B cell (primary cell): ENCODE results near the gene FZD10. TPM values are rescaled to one million over a fixed set of nuclear protein-coding genes. Genes with fewer than 3 reads are reported as not detected.

Experiments used
- ATAC-seq: fragments of 200-7000 bp; cut with Tn5 transposase; one replicate; pipeline ENCODE4 v1.10.0; 2021; ENCODE audit warnings: low read depth, mild to moderate bottlenecking, moderate number of reproducible peaks, moderate library complexity
- CTCF ChIA-PET: fragments of 350-600 bp; sonication (Branson Sonifier 250); formaldehyde crosslinking; loops from one replicate; lab custom pipeline; 2021; ENCODE audit warnings: antibody characterized with exemption, inconsistent platforms; lab: Charles Lee
- POLR2A ChIA-PET: fragments of 350-600 bp; sonication (Branson Sonifier 250); formaldehyde crosslinking; loops from one replicate; lab custom pipeline; 2021; ENCODE audit warnings: antibody characterized with exemption; lab: Charles Lee
- DNase-seq: peaks from one replicate; pipeline ENCODE4 v3.0.0; 2013
- H2AFZ ChIP-seq: 2 replicates; pipeline ENCODE4 v1.6.1; 2012; ENCODE audit warnings: mild to moderate bottlenecking, low read depth, low read length; ENCODE audit not compliant: insufficient read depth, poor library complexity, severe bottlenecking
- H3K27ac ChIP-seq, 2 donors: 1 replicate in 1 of 2; 2 replicates in 1 of 2; pipeline ENCODE4 v1.5.1; 2012 to 2013; ENCODE audit warnings: low read length in 2 of 2, mild to moderate bottlenecking in 2 of 2, moderate library complexity in 1 of 2
- H3K27me3 ChIP-seq, 4 experiments: fragments of 200-600 bp in 1 of 4; sonication (generic) in 1 of 4; replicated peaks in 1 of 4; 1 replicate in 2 of 4; 2 replicates in 2 of 4; pipeline versions ENCODE4 v1.6.1 to v1.7.0; 2013 to 2016; ENCODE audit warnings: low read length in 3 of 4, mild to moderate bottlenecking in 2 of 4, mixed read lengths in 1 of 4, moderate library complexity in 1 of 4; ENCODE audit not compliant: insufficient read depth in 4 of 4, control insufficient read depth in 3 of 4; ENCODE audit errors: control extremely low read depth in 1 of 4
- H3K36me3 ChIP-seq, 2 experiments: replicated peaks in 1 of 2; 1 replicate in 1 of 2; 2 replicates in 1 of 2; pipeline versions ENCODE4 v1.6.1 to v1.7.1; 2013; ENCODE audit warnings: low read length in 1 of 2; ENCODE audit not compliant: insufficient read depth in 2 of 2, control insufficient read depth in 1 of 2; ENCODE audit errors: control extremely low read depth in 1 of 2, extremely low read depth in 1 of 2
- H3K4me1 ChIP-seq, 2 donors: fragments of 200-600 bp in 1 of 2; sonication (generic) in 1 of 2; 1 replicate in 1 of 2; 2 replicates in 1 of 2; pipeline versions ENCODE4 v1.5.1 to v1.6.1; 2013 to 2017; ENCODE audit warnings: low read length in 2 of 2; ENCODE audit not compliant: control insufficient read depth in 2 of 2, insufficient read depth in 2 of 2
- H3K4me2 ChIP-seq: replicated peaks from 2 replicates; pipeline ENCODE3; 2012; ENCODE audit warnings: mild to moderate bottlenecking, low read depth, low read length; ENCODE audit not compliant: poor library complexity, severe bottlenecking
- H3K4me3 ChIP-seq, 5 experiments: fragments of 200-600 bp in 1 of 5; sonication (generic) in 1 of 5; 1 replicate in 3 of 5; 2 replicates in 2 of 5; pipeline versions ENCODE4 v1.5.1 to v1.7.0; 2011 to 2016; ENCODE audit warnings: low read length in 4 of 5, mild to moderate bottlenecking in 4 of 5, low read depth in 2 of 5, control low read depth in 1 of 5, moderate library complexity in 1 of 5; ENCODE audit not compliant: insufficient read depth in 1 of 5; ENCODE audit errors: control extremely low read depth in 1 of 5, extremely low read depth in 1 of 5
- H3K79me2 ChIP-seq: fragments of 200-600 bp; sonication (generic); one replicate; pipeline ENCODE4 v1.6.0; 2016; ENCODE audit warnings: low read length; ENCODE audit not compliant: control insufficient read depth, insufficient read depth
- H3K9ac ChIP-seq: fragments of 200-600 bp; sonication (generic); 2 replicates; pipeline ENCODE4 v1.6.1; 2017; ENCODE audit warnings: mild to moderate bottlenecking, low read length, moderate library complexity
- H3K9me3 ChIP-seq, 3 donors: one replicate each; pipeline versions ENCODE4 v1.6.1 to v1.7.1; 2013; ENCODE audit warnings: low read length in 2 of 3; ENCODE audit not compliant: control insufficient read depth in 2 of 3, insufficient read depth in 1 of 3; ENCODE audit errors: control extremely low read depth in 1 of 3
- H4K20me1 ChIP-seq: 2 replicates; pipeline ENCODE4 v1.6.0; 2012; ENCODE audit warnings: mild to moderate bottlenecking, low read length; ENCODE audit not compliant: insufficient read depth, control insufficient read depth, poor library complexity, severe bottlenecking
- H3K27ac Mint-ChIP-seq: one replicate; pipeline ENCODE4 v1.8.0; 2021; ENCODE audit warnings: mixed read lengths
- H3K27me3 Mint-ChIP-seq: one replicate; pipeline ENCODE4 v1.8.0; 2021; ENCODE audit warnings: mixed read lengths
- H3K4me1 Mint-ChIP-seq: one replicate; pipeline ENCODE4 v1.8.0; 2021; ENCODE audit warnings: mixed read lengths
- H3K4me3 Mint-ChIP-seq: one replicate; pipeline ENCODE4 v1.8.0; 2021; ENCODE audit warnings: mixed read lengths
- H3K9me3 Mint-ChIP-seq: one replicate; pipeline ENCODE4 v1.8.0; 2022; ENCODE audit warnings: mixed read lengths; ENCODE audit not compliant: insufficient read depth
- CTCF ChIP-seq: fragments of 200-600 bp; IDR thresholded peaks from one replicate; pipeline ENCODE4 v1.8.0; 2022; ENCODE audit warnings: antibody characterized with exemption, mild to moderate bottlenecking
- EZH2 ChIP-seq: IDR thresholded peaks from 2 replicates; pipeline ENCODE4 v1.6.1; 2012; ENCODE audit warnings: borderline replicate concordance, low read depth, mild to moderate bottlenecking, moderate library complexity, low read length; ENCODE audit not compliant: insufficient read depth, poor library complexity, severe bottlenecking
- WGBS: methylation state at CpG from one replicate; pipeline ENCODE4 v1.1.5; 2013; ENCODE audit warnings: missing lambda C conversion rate; ENCODE audit not compliant: insufficient coverage; 5-methylcytosine and 5-hydroxymethylcytosine counted together
- intact Hi-C: fragments of 100-400 bp; cut with micrococcal nuclease; formaldehyde crosslinking; loops from one replicate; pipeline ENCODE4 v1.10.0; 2022
- polyA plus RNA-seq: library from polyadenylated mRNA; depleted of rRNA; stranded (reverse); fragments of >200 nt; gene quantifications from 2 replicates; pipeline ENCODE4 v1.2.3, GENCODE V29; 2012
- total RNA-seq, 2 donors: library from RNA; stranded (reverse); fragments of 120-200 nt in 1 of 2; gene quantifications; 1 replicate in 1 of 2; 2 replicates in 1 of 2; pipeline versions ENCODE4 v1.2.3 to v1.2.4, GENCODE V29; 2013 to 2022

FZD10 gene
- total and polyA plus RNA-seq, 2 donors (not counting 1 experiment from before 2014, with no cell fraction given) = not detected

- H3K9me3 ChIP-seq = peaks cover 0 to 23% (median 0%) of the 10 kb centered on the region in 3 donors
- H3K27me3 Mint-ChIP-seq = peaks cover 23% of the 10 kb centered on the region
- no peaks in the 10 kb centered on the region for H3K36me3 ChIP-seq
- H3K4me1 Mint-ChIP-seq = no peaks in the 10 kb centered on the region
- POLR2A ChIA-PET = no interaction called here
- H3K4me3 ChIP-seq = no peak overlapping the region
- no peak overlapping the region for H3K27ac Mint-ChIP-seq
- no peak overlapping the region for H3K27ac ChIP-seq
- ATAC-seq (no peak), DNase-seq (no peak)
- peaks cover 0 to 35% (median 4%) of the 10 kb centered on the region in 4 experiments for H3K27me3 ChIP-seq
- TF ChIP-seq EZH2 (no peak), CTCF (no peak)
- CTCF ChIA-PET = no interaction called here
- intact Hi-C loops = no loop called here
- H4K20me1 ChIP-seq = no peaks in the 10 kb centered on the region
- peaks cover 6 to 8% of the 10 kb centered on the region in 2 donors for H3K4me1 ChIP-seq
- no peaks in the 10 kb centered on the region for H3K79me2 ChIP-seq
- no peak overlapping the region for H3K4me3 Mint-ChIP-seq
- WGBS = 72% methylated on average over 11 of the region's 13 CpGs
- H3K4me2 ChIP-seq = no peak overlapping the region
- H2AFZ ChIP-seq = no peak overlapping the region
- H3K9me3 Mint-ChIP-seq = no peaks in the 10 kb centered on the region
- no peak overlapping the region for H3K9ac ChIP-seq
These were observed 5.5 kb upstream of the FZD10 start for GRCh38 chr12:130156652-130157275.

GRCh38 chr12:130157998-130158753, 4.1 kb upstream of the FZD10 start:
- H3K4me3 Mint-ChIP-seq = no peak overlapping the region
- TF ChIP-seq EZH2 (no peak), CTCF (no peak)
- peaks cover 0 to 29% (median 0%) of the 10 kb centered on the region in 3 donors for H3K9me3 ChIP-seq
- H3K79me2 ChIP-seq = no peaks in the 10 kb centered on the region
- no peaks in the 10 kb centered on the region for H3K36me3 ChIP-seq
- H3K27me3 Mint-ChIP-seq = peaks cover 26% of the 10 kb centered on the region
- H3K9ac ChIP-seq = no peak overlapping the region
- no peak overlapping the region for H3K4me3 ChIP-seq
- ATAC-seq = no peak
- intact Hi-C loops = no loop called here
- H2AFZ ChIP-seq = no peak overlapping the region
- 18% methylated on average over 9 of the region's 15 CpGs for WGBS
- H3K9me3 Mint-ChIP-seq = no peaks in the 10 kb centered on the region
- H3K4me1 ChIP-seq = peaks cover 8% of the 10 kb centered on the region in 2 donors
- POLR2A ChIA-PET = no interaction called here
- no peak overlapping the region for H3K27ac ChIP-seq
- H4K20me1 ChIP-seq = no peaks in the 10 kb centered on the region
- H3K4me2 ChIP-seq = no peak overlapping the region
- peaks cover 0 to 40% (median 4%) of the 10 kb centered on the region in 4 experiments for H3K27me3 ChIP-seq
- no peak overlapping the region for H3K27ac Mint-ChIP-seq
- peaks cover 2% of the 10 kb centered on the region for H3K4me1 Mint-ChIP-seq
- CTCF ChIA-PET = no interaction called here
- DNase-seq = no peak
